Measurements from ENCODE around the gene LTB4R.

GRCh38 chr14:24343795-24344660 is 32.7 kb downstream of the LTB4R start:
- TF ChIP-seq BRF2 (IDR thresholded peaks at IDR 0.05; ENCODE audit: borderline replicate concordance, insufficient read depth, insufficient read length) (no peak), CTCF (IDR thresholded peaks at IDR 0.05 in 2 of 3, conservative IDR thresholded peaks at IDR 0.05 in 1 of 3; ENCODE audit: insufficient read depth in 2 of 3, low read depth in 1 of 3, low read length in 3 of 3) (no peak), ZNF263 (CRISPR knock-in tag; IDR thresholded peaks at IDR 0.05; ENCODE audit: borderline replicate concordance) (no peak), KLF10 (CRISPR knock-in tag; IDR thresholded peaks at IDR 0.05) (no peak), MYC (IDR thresholded peaks at IDR 0.05; ENCODE audit: low read depth, low read length) (no peak), MYC (CRISPR knock-in tag; IDR thresholded peaks at IDR 0.05; ENCODE audit: borderline replicate concordance, low read depth) (no peak), HNRNPUL1 (IDR thresholded peaks at IDR 0.05; ENCODE audit: low read length) (no peak), TCF3 (CRISPR knock-in tag; IDR thresholded peaks at IDR 0.05) (no peak), ZNF224 (CRISPR knock-in tag; IDR thresholded peaks at IDR 0.05) (no peak), EZH2 (IDR thresholded peaks at IDR 0.05; ENCODE audit: borderline replicate concordance, low read depth, low read length) (no peak)
- TF ChIP-seq, protein P1, sequence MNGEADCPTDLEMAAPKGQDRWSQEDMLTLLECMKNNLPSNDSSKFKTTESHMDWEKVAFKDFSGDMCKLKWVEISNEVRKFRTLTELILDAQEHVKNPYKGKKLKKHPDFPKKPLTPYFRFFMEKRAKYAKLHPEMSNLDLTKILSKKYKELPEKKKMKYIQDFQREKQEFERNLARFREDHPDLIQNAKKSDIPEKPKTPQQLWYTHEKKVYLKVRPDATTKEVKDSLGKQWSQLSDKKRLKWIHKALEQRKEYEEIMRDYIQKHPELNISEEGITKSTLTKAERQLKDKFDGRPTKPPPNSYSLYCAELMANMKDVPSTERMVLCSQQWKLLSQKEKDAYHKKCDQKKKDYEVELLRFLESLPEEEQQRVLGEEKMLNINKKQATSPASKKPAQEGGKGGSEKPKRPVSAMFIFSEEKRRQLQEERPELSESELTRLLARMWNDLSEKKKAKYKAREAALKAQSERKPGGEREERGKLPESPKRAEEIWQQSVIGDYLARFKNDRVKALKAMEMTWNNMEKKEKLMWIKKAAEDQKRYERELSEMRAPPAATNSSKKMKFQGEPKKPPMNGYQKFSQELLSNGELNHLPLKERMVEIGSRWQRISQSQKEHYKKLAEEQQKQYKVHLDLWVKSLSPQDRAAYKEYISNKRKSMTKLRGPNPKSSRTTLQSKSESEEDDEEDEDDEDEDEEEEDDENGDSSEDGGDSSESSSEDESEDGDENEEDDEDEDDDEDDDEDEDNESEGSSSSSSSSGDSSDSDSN (IDR thresholded peaks at IDR 0.05; ENCODE audit: borderline replicate concordance in 1 of 2, low read depth in 2 of 2, low read length in 2 of 2) = no peak

Measured in K562 (cell line).